Middle frontal gyrus (tissue), 1 donor: ENCODE results near the gene FAM229A.

Experiments
- DNase-seq: peaks from one replicate; pipeline ENCODE4 v3.0.0-alpha.2; 2015; ENCODE audit warnings: low spot score; ENCODE audit errors: extremely low spot score

FAM229A gene

GRCh38 chr1:32332290-32333079 is 29.8 kb downstream of the FAM229A start:
- no peak for DNase-seq

DNA sequence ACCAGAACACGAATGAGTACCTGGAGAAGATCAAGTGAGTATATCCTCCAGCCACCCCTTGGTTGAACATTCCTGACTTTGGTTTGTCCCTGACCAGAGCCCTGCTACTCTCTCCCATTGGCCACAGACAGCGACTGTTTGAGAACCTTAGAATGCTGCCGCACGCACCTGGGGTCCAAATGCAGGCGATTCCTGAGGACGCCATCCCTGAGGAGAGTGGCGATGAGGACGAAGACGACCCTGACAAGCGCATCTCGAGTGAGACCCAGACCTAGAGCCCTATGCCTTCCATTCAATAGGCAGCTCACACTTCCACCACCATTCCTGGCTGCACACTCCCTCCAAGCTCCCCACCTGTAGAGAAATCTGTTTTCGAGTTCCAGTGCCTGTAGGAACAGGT is 30.7 kb downstream of the FAM229A start:
- DNase-seq, result no peak

GRCh38 chr1:32330558-32331151 is 31.6 kb downstream of the FAM229A start:
- no peak for DNase-seq

GRCh38 chr1:32329931-32330466 is 32.3 kb downstream of the FAM229A start:
- DNase-seq, result no peak

DNA sequence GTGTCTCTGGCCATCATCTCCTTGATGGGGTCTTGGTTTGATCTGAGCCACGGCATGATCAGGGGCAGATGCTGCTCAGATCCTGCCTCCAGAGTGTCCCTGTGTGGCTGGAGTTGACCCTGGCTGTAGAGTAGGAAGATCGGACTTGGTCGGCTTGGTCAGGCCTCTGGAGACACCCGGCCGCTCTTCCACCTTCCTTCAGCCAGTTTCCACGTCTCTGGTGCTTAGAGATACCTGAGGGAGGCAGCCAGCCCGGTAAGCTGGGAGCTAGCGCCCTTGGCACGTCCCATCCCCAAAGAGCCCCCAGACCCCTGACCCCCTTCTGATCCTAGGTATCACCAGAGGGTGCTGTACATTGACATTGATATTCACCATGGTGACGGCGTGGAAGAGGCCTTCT is 35.1 kb downstream of the FAM229A start:
- DNase-seq, result no peak

DNA sequence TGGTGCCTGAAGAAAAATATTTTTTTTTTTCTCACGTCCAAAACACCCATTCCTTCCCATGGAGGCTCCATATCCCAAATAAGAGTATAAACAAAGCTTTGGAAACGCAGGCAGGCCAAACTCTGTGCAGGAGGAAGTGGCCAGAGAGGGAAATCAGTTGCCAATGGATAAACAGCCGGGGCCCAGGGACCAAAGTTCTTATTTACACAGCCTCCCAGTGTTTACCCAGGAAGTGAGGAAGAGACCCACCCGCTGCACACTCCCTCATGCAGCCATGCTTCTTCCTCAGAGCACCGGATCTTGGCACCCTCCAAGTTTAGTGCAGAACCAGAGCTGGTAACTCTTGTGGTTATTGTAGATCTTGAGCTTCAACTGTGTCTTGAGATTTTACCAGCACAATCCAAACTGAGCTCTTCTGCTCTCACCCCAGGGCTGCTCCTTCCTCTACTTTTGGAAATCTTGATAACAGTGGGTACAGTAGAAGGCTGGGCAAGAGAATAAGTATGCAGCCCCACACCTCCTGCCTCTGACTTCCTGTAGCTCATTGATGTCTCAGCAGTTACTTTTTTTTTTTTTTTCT is 40.5 kb downstream of the FAM229A start:
- DNase-seq, result no peak

GRCh38 chr1:32318127-32318869 is 44.0 kb downstream of the FAM229A start:
- DNase-seq, result no peak

DNA sequence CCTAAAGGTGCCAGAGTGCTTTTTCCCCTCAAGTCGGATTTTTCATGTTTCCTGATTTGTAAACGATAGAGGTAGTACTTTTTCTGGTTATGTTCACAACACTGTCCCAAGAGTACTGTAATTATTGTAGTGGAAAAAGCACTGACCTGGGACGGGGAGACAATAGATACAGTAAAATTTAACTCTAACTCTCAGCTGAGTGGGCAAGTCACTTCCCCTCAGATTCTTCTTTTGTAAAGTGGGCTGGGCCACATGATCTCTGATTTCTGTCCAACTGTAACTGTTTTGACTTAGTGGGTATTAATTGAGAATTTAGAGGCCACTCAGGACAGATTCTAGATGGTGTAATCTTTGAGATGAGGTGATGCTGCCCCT is 45.4 kb downstream of the FAM229A start:
- no peak for DNase-seq

DNA sequence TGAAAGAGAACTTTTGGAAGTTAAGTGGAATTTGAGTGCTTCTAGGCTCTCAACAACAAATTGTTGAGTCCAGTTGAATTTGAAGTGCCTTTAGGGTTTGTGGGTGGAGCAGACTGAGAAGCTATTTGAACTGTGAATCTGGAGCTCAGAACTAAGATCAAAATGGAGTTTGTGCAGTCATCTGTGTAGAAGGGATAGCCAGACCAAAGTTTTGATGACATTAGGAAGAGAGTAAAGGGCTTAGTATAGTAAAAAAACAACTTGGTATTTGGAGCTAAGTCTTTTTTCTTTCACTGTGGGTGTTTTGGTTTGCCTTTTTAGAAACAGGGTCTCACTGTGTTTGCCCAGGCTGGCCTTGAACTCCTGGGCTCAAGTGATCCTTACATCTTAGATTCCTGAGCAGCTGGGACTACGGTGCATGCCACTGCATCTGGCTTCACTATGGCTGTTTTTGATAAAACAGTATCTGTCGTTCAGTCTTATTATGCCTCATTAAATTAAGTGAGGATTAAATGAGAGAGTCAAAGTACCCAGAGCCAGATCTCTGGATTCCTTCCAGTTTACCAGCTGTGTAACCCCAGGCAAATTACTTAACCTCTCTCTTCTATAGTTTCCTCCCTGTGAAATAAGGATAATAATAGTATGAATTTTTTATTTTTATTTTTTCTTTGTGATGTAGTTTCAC is 50.4 kb downstream of the FAM229A start:
- no peak for DNase-seq
